Measurements from ENCODE around the gene ANAPC16. TPM values are rescaled to one million over a fixed set of nuclear protein-coding genes. Genes with fewer than 3 reads are reported as not detected.
A peak's percentile ranks its signal among the peaks of the same experiment; 100 is the strongest.

The ANAPC16 gene
- total RNA-seq, 6 experiments from 2014 or later, result 40.4 to 46.0 (median 40.7) TPM

DNA sequence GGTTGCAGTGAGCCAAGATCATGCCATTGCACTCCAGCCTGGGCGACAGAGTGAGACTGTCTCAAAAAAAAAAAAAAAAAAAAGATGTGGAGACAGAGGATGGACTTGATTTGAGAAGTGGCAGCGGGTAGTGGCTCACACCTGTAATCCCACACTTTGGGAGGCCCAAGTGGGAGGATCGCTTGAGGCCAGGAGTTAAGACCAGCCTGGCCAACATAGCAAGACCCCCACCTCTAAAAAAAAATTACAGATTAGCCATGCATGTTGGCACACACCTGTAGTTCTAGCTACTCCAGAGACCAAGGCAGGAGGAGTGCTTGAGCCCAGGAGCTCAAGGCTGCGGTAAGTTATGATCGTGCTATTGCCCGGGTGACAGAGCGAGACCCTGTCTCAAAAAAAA, 24.6 kb downstream of the ANAPC16 start:
- Mint-ChIP-seq H3K9me3 (no peaks in the 10 kb centered on the region), H3K4me3 (no peak overlapping the region), H3K36me3 (ENCODE audit: low read depth) (no peaks in the 10 kb centered on the region), H3K27me3 (ENCODE audit: insufficient read depth) (no peaks in the 10 kb centered on the region), H3K4me1 (ENCODE audit: low read depth) (peaks cover 26% of the 10 kb centered on the region), H3K27ac (no peak overlapping the region)
- TF ChIP-seq, protein P1, sequence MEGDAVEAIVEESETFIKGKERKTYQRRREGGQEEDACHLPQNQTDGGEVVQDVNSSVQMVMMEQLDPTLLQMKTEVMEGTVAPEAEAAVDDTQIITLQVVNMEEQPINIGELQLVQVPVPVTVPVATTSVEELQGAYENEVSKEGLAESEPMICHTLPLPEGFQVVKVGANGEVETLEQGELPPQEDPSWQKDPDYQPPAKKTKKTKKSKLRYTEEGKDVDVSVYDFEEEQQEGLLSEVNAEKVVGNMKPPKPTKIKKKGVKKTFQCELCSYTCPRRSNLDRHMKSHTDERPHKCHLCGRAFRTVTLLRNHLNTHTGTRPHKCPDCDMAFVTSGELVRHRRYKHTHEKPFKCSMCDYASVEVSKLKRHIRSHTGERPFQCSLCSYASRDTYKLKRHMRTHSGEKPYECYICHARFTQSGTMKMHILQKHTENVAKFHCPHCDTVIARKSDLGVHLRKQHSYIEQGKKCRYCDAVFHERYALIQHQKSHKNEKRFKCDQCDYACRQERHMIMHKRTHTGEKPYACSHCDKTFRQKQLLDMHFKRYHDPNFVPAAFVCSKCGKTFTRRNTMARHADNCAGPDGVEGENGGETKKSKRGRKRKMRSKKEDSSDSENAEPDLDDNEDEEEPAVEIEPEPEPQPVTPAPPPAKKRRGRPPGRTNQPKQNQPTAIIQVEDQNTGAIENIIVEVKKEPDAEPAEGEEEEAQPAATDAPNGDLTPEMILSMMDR (IDR thresholded peaks at IDR 0.05), result no peak
- no peak for DNase-seq

- TF ChIP-seq, protein P1 (IDR thresholded peaks at IDR 0.05), result no peak
- DNase-seq, result no peak
- Mint-ChIP-seq H3K4me3 (no peak overlapping the region), H3K36me3 (ENCODE audit: low read depth) (no peaks in the 10 kb centered on the region), H3K9me3 (no peaks in the 10 kb centered on the region), H3K27ac (no peak overlapping the region), H3K4me1 (ENCODE audit: low read depth) (peaks cover 33% of the 10 kb centered on the region), H3K27me3 (ENCODE audit: insufficient read depth) (no peaks in the 10 kb centered on the region)
These were observed 26.0 kb downstream of the ANAPC16 start for GRCh38 chr10:72241691-72242252.

GRCh38 chr10:72242675-72243074, 26.9 kb downstream of the ANAPC16 start:
- no peak overlapping the region for H3K4me3 Mint-ChIP-seq
- peaks cover 33% of the 10 kb centered on the region for H3K4me1 Mint-ChIP-seq (ENCODE audit: low read depth)
- no peak for DNase-seq
- H3K27ac Mint-ChIP-seq, result no peak overlapping the region; the same call in 1 of the 2 replicates
- TF ChIP-seq, protein P1 (IDR thresholded peaks at IDR 0.05), result no peak
- no peaks in the 10 kb centered on the region for H3K27me3 Mint-ChIP-seq (ENCODE audit: insufficient read depth)
- no peaks in the 10 kb centered on the region for H3K9me3 Mint-ChIP-seq
- H3K36me3 Mint-ChIP-seq (ENCODE audit: low read depth), result no peaks in the 10 kb centered on the region

- Mint-ChIP-seq H3K27me3 (ENCODE audit: insufficient read depth) (no peaks in the 10 kb centered on the region), H3K27ac (peak overlapping the region; percentile 81), H3K4me3 (peak overlapping the region; percentile 51), H3K9me3 (no peaks in the 10 kb centered on the region), H3K36me3 (ENCODE audit: low read depth) (no peaks in the 10 kb centered on the region), H3K4me1 (ENCODE audit: low read depth) (peaks cover 45% of the 10 kb centered on the region)
- DNase-seq, result peak; percentile 90
- TF ChIP-seq, protein P1 (IDR thresholded peaks at IDR 0.05), result peak; percentile 76
These were observed 28.1 kb downstream of the ANAPC16 start for GRCh38 chr10:72243822-72244437.

DNA sequence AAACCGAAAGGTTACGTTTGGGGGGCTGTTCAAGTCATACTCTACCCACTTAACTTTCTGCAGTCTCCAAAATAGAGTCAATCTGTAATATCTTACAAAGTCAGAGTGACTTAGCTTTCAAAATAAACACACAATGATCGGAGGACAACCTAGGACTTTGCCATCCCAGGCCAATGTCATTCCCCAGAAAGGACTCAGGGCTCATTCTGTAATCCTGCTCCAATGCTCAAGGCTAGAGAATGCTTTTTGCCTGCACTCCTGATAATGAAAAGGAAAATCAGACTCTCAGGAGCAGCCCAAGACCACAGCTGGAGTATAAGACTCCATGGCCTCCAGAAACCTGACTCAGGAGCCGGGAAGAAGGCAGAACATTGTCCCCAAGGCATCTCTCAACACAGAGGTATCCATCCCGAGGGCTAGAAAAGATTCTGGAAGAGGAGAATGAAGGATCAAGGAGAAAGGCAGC, 28.8 kb downstream of the ANAPC16 start:
- no peak for DNase-seq
- peak overlapping the region; percentile 81 for H3K27ac Mint-ChIP-seq
- no peaks in the 10 kb centered on the region for H3K27me3 Mint-ChIP-seq (ENCODE audit: insufficient read depth)
- no peaks in the 10 kb centered on the region for H3K9me3 Mint-ChIP-seq
- peak overlapping the region; percentile 51 for H3K4me3 Mint-ChIP-seq
- no peaks in the 10 kb centered on the region for H3K36me3 Mint-ChIP-seq (ENCODE audit: low read depth)
- TF ChIP-seq, protein P1 (IDR thresholded peaks at IDR 0.05), result no peak
- peaks cover 45% of the 10 kb centered on the region for H3K4me1 Mint-ChIP-seq (ENCODE audit: low read depth)
